RWPE2 (cell line): ENCODE data around the gene SCUBE1.

Source experiments
- ATAC-seq: fragments of 200-7000 bp; cut with Tn5 transposase; 3 replicates; pipeline ENCODE4 v1.9.1; 2021; ENCODE audit warnings: low read depth
- DNase-seq: peaks from one replicate; pipeline ENCODE4 v3.0.0-alpha.2; 2020; ENCODE audit warnings: low spot score
- H3K27ac ChIP-seq: fragments of 450-650 bp; 2 replicates; pipeline ENCODE4 v1.5.1; 2017; ENCODE audit warnings: mild to moderate bottlenecking; ENCODE audit not compliant: poor library complexity, severe bottlenecking
- H3K27me3 ChIP-seq: fragments of 250-450 bp; sonication (Bioruptor Pico); 2 replicates; pipeline ENCODE4 v1.5.1; 2021; ENCODE audit warnings: mild to moderate bottlenecking, moderate library complexity; ENCODE audit not compliant: insufficient read depth, poor library complexity, severe bottlenecking
- H3K36me3 ChIP-seq: fragments of 250-450 bp; sonication (Bioruptor Pico); 2 replicates; pipeline ENCODE4 v1.5.1; 2020; ENCODE audit warnings: low read depth, mild to moderate bottlenecking, moderate library complexity
- H3K4me1 ChIP-seq: fragments of 250-450 bp; sonication (Bioruptor Pico); 2 replicates; pipeline ENCODE4 v1.5.1; 2021; ENCODE audit warnings: mild to moderate bottlenecking, moderate library complexity; ENCODE audit not compliant: insufficient read depth, poor library complexity, severe bottlenecking
- H3K4me3 ChIP-seq: fragments of 250-450 bp; sonication (Bioruptor Pico); 2 replicates; pipeline ENCODE4 v1.5.1; 2021; ENCODE audit warnings: mild to moderate bottlenecking, moderate library complexity; ENCODE audit not compliant: severe bottlenecking
- H3K9me3 ChIP-seq: fragments of 250-450 bp; sonication (Bioruptor Pico); 2 replicates; pipeline ENCODE4 v1.5.1; 2021; ENCODE audit warnings: mild to moderate bottlenecking, moderate library complexity; ENCODE audit not compliant: severe bottlenecking
- CTCF ChIP-seq: fragments of 450-650 bp; IDR thresholded peaks from one replicate; pipeline ENCODE4 v1.5.1; 2017; ENCODE audit warnings: mild to moderate bottlenecking, moderate library complexity; ENCODE audit not compliant: poor library complexity, severe bottlenecking

Gene SCUBE1

GRCh38 chr22:43207849-43208702 is 135.1 kb downstream of the SCUBE1 start:
- DNase-seq = no peak
- TF ChIP-seq CTCF = no peak
- no peak overlapping the region for H3K4me3 ChIP-seq
- no peaks in the 10 kb centered on the region for H3K27me3 ChIP-seq
- H3K9me3 ChIP-seq = no peaks in the 10 kb centered on the region
- no peaks in the 10 kb centered on the region for H3K36me3 ChIP-seq
- no peaks in the 10 kb centered on the region for H3K4me1 ChIP-seq
- H3K27ac ChIP-seq = no peak overlapping the region
- ATAC-seq = no peak

GRCh38 chr22:43207386-43207785 is 135.8 kb downstream of the SCUBE1 start:
- H3K36me3 ChIP-seq = no peaks in the 10 kb centered on the region
- H3K27me3 ChIP-seq = no peaks in the 10 kb centered on the region
- no peak overlapping the region for H3K4me3 ChIP-seq
- no peaks in the 10 kb centered on the region for H3K9me3 ChIP-seq
- no peak for TF ChIP-seq CTCF
- ATAC-seq = no peak
- H3K4me1 ChIP-seq = no peaks in the 10 kb centered on the region
- DNase-seq = no peak
- no peak overlapping the region for H3K27ac ChIP-seq

- H3K27me3 ChIP-seq = no peaks in the 10 kb centered on the region
- TF ChIP-seq CTCF = no peak
- ATAC-seq = no peak
- H3K4me3 ChIP-seq = no peak overlapping the region
- no peak for DNase-seq
- H3K36me3 ChIP-seq = no peaks in the 10 kb centered on the region
- H3K27ac ChIP-seq = no peak overlapping the region
- H3K4me1 ChIP-seq = no peaks in the 10 kb centered on the region
- H3K9me3 ChIP-seq = no peaks in the 10 kb centered on the region
These were observed 136.5 kb downstream of the SCUBE1 start for GRCh38 chr22:43206509-43207161.

GRCh38 chr22:43205748-43206508 is 137.2 kb downstream of the SCUBE1 start:
- Histone ChIP-seq H3K4me1 (no peaks in the 10 kb centered on the region), H3K4me3 (no peak overlapping the region), H3K27ac (no peak overlapping the region), H3K36me3 (no peaks in the 10 kb centered on the region), H3K27me3 (no peaks in the 10 kb centered on the region), H3K9me3 (no peaks in the 10 kb centered on the region)
- DNase-seq (no peak), ATAC-seq (no peak)
- no peak for TF ChIP-seq CTCF
